ENCODE results near the gene PICALM. TPM values are rescaled to one million over a fixed set of nuclear protein-coding genes. Genes with fewer than 3 reads are reported as not detected.

Gene PICALM
- total and polyA plus RNA-seq, 2 of the 13 experiments (the other 11 are each of a cell fraction or from before 2014, with no cell fraction given), result 97.6 to 154 TPM

GRCh38 chr11:86068951-86069407, at the start of gene PICALM (continued):
- TF ChIP-seq ZEB1 (IDR thresholded peaks at IDR 0.05; ENCODE audit: insufficient replicate concordance, low read depth) (no peak), DNMT1 (CRISPR knock-in tag; IDR thresholded peaks at IDR 0.05) (peak; percentile 34; the same call in 1 of the 2 replicates), ZNF557 (CRISPR knock-in tag; IDR thresholded peaks at IDR 0.05) (no peak), TP53 (CRISPR knock-in tag; conservative IDR thresholded peaks at IDR 0.05) (no peak), ZBTB7B (CRISPR knock-in tag; IDR thresholded peaks at IDR 0.05) (peak; percentile 45; the same call in 1 of the 2 replicates), KDM2A (CRISPR knock-in tag; IDR thresholded peaks at IDR 0.05; ENCODE audit: borderline replicate concordance, low read depth) (peak; percentile 69), ZNF678 (CRISPR knock-in tag; IDR thresholded peaks at IDR 0.05) (no peak), ZBTB20 (CRISPR knock-in tag; IDR thresholded peaks at IDR 0.05; ENCODE audit: borderline replicate concordance, low read depth) (peak; percentile 37; the same call in 1 of the 2 replicates), KLF9 (CRISPR knock-in tag; IDR thresholded peaks at IDR 0.05; ENCODE audit: low read depth) (0 out of 2 replicates have a peak, but pooled peaks have one; percentile 46), ATF7-NPFF (CRISPR knock-in tag; IDR thresholded peaks at IDR 0.05; ENCODE audit: low read depth) (peak; percentile 42; the same call in 1 of the 2 replicates), ETV5 (CRISPR knock-in tag; IDR thresholded peaks at IDR 0.05; ENCODE audit: borderline replicate concordance) (peak; percentile 66), NCOR1 (IDR thresholded peaks at IDR 0.05; ENCODE audit: borderline replicate concordance, low read length) (peak; percentile 49; the same call in 1 of the 2 replicates), HDAC1 (CRISPR knock-in tag; IDR thresholded peaks at IDR 0.05) (peak; percentile 91), ZNF674 (CRISPR knock-in tag; IDR thresholded peaks at IDR 0.05; ENCODE audit: low read depth) (peak; percentile 56; the same call in 1 of the 2 replicates), NFRKB (IDR thresholded peaks at IDR 0.05) (0 out of 2 replicates have a peak, but pooled peaks have one; percentile 21), ZSCAN21 (CRISPR knock-in tag; IDR thresholded peaks at IDR 0.05; ENCODE audit: borderline replicate concordance) (peak; percentile 38; the same call in 1 of the 2 replicates), MED1 (CRISPR knock-in tag; IDR thresholded peaks at IDR 0.05) (peak; percentile 71; the same call in 1 of the 2 replicates), NFKB2 (CRISPR knock-in tag; IDR thresholded peaks at IDR 0.05; ENCODE audit: borderline replicate concordance) (peak; percentile 34; the same call in 1 of the 2 replicates), U2AF2 (IDR thresholded peaks at IDR 0.05; ENCODE audit: low read depth, low read length) (no peak), ZC3H13 (CRISPR knock-in tag; IDR thresholded peaks at IDR 0.05) (peak; percentile 73), TRIM22 (IDR thresholded peaks at IDR 0.05) (peak; percentile 77; the same call in 1 of the 2 replicates), ZNF281 (CRISPR knock-in tag; IDR thresholded peaks at IDR 0.05; ENCODE audit: borderline replicate concordance) (peak; percentile 54; the same call in 1 of the 2 replicates), PRMT3 (CRISPR knock-in tag; IDR thresholded peaks at IDR 0.05; ENCODE audit: borderline replicate concordance, low read depth) (0 out of 2 replicates have a peak, but pooled peaks have one; percentile 23), HOXD1 (CRISPR knock-in tag; IDR thresholded peaks at IDR 0.05) (no peak; the same call in 1 of the 2 replicates), SIN3A (IDR thresholded peaks at IDR 0.05; ENCODE audit: borderline replicate concordance, low read depth, low read length) (peak; percentile 61; the same call in 1 of the 2 replicates), ZNF792 (CRISPR knock-in tag; IDR thresholded peaks at IDR 0.05) (peak; percentile 88; the same call in 1 of the 2 replicates), ZNF780A (CRISPR knock-in tag; IDR thresholded peaks at IDR 0.05) (no peak; the same call in 1 of the 2 replicates), MIER3 (CRISPR knock-in tag; IDR thresholded peaks at IDR 0.05; ENCODE audit: borderline replicate concordance) (peak; percentile 61; the same call in 1 of the 2 replicates)
